C4-2B (cell line): ENCODE results near the gene VPS13D.

Experiments
- CTCF ChIP-seq: fragments of 450-650 bp; conservative IDR thresholded peaks from 2 replicates; pipeline ENCODE4 v1.5.1; 2017; ENCODE audit warnings: mild to moderate bottlenecking
- ZFX ChIP-seq: fragments of 450-650 bp; IDR thresholded peaks from 2 replicates; pipeline ENCODE4 v1.6.1; 2017

- no peak for TF ChIP-seq ZFX
- TF ChIP-seq CTCF = no peak
These were observed 277.8 kb downstream of the VPS13D start for GRCh38 chr1:12507631-12508030.
